Tibial artery (tissue), 4 donors: ENCODE results near the gene PCDHGA1.
"Not testable (repeated sequence)": the region's sequence is repeated elsewhere in the genome, so short reads cannot be mapped to it uniquely, and the experiment has no call there.

Experiments
- DNase-seq, 2 donors: peaks; one replicate each; pipeline ENCODE4 v3.0.0-alpha.2; 2019
- H3K27ac ChIP-seq, 2 donors: fragments of 200-600 bp; sonication (generic) in 1 of 2; 1 replicate in 1 of 2; 2 replicates in 1 of 2; pipeline ENCODE4 v1.5.1; 2018 to 2019; ENCODE audit warnings: mild to moderate bottlenecking in 1 of 2
- H3K27me3 ChIP-seq, 2 donors: fragments of 200-600 bp; sonication (generic) in 1 of 2; one replicate each; pipeline versions ENCODE4 v1.5.1 to v1.6.0; 2016 to 2019
- H3K36me3 ChIP-seq, 3 donors: fragments of 200-600 bp; sonication (generic) in 2 of 3; one replicate each; pipeline ENCODE4 v1.5.1; 2016 to 2019; ENCODE audit warnings: mild to moderate bottlenecking in 2 of 3
- H3K4me1 ChIP-seq, 4 donors: fragments of 200-600 bp; sonication (generic) in 2 of 4; 1 replicate in 3 of 4; 2 replicates in 1 of 4; pipeline ENCODE4 v1.5.1; 2016 to 2019
- H3K4me3 ChIP-seq, 2 donors: fragments of 200-600 bp; sonication (generic) in 1 of 2; 1 replicate in 1 of 2; 2 replicates in 1 of 2; pipeline ENCODE4 v1.5.1; 2018 to 2019; ENCODE audit warnings: mild to moderate bottlenecking in 2 of 2
- H3K9me3 ChIP-seq, 3 donors: fragments of 200-600 bp; sonication (generic) in 1 of 3; one replicate each; pipeline ENCODE4 v1.5.1; 2016 to 2019
- CTCF ChIP-seq, 2 experiments: fragments of 200-600 bp in 1 of 2; fragments of 450-650 bp in 1 of 2; IDR thresholded peaks; one replicate each; pipeline ENCODE4 v1.5.1; 2017 to 2019; ENCODE audit warnings: antibody characterized with exemption in 2 of 2, mild to moderate bottlenecking in 1 of 2, moderate library complexity in 1 of 2
- intact Hi-C: fragments of 100-400 bp; cut with DNase I; formaldehyde crosslinking; loops from one replicate; pipeline ENCODE4 v1.15.0; 2023; ENCODE audit warnings: low total_unique reads

PCDHGA1 gene

GRCh38 chr5:141343953-141344463 lies 13.7 kb downstream of the PCDHGA1 start:
- TF ChIP-seq CTCF (IDR thresholded peaks at IDR 0.05) = no peak
- intact Hi-C loops = no loop called here
- Histone ChIP-seq H3K27ac (no peak overlapping the region), H3K27me3 (no peaks in the 10 kb centered on the region), H3K4me1 (no peaks in the 10 kb centered on the region), H3K9me3 (peaks cover 6 to 99% (median 81%) of the 10 kb centered on the region in 3 donors), H3K4me3 (peak overlapping the region; percentile 5 to 28), H3K36me3 (peaks cover 0 to 36% (median 27%) of the 10 kb centered on the region in 3 donors)
- no peak for DNase-seq

- peaks cover 0 to 32% (median 28%) of the 10 kb centered on the region in 3 donors for H3K36me3 ChIP-seq
- no peaks in the 10 kb centered on the region for H3K4me1 ChIP-seq
- H3K27me3 ChIP-seq = no peaks in the 10 kb centered on the region
- H3K9me3 ChIP-seq = peaks cover 6 to 99% (median 81%) of the 10 kb centered on the region in 3 donors
- DNase-seq = no peak
- TF ChIP-seq CTCF (IDR thresholded peaks at IDR 0.05) = no peak
- no peak overlapping the region for H3K27ac ChIP-seq
- H3K4me3 ChIP-seq = no peak overlapping the region
- intact Hi-C loops = no loop called here
Observed at GRCh38 chr5:141345327-141345726, 15.0 kb downstream of the PCDHGA1 start.

- DNase-seq, H3K27me3 ChIP-seq, H3K4me3 ChIP-seq, H3K4me1 ChIP-seq, intact Hi-C loops, H3K27ac ChIP-seq: not testable (repeated sequence)
- H3K9me3 ChIP-seq = peaks cover 6 to 99% (median 81%) of the 10 kb centered on the region in 3 donors
- H3K36me3 ChIP-seq = peaks cover 0 to 32% (median 26%) of the 10 kb centered on the region in 3 donors
Observed at GRCh38 chr5:141346017-141346416, 15.7 kb downstream of the PCDHGA1 start.

GRCh38 chr5:141349917-141350619 lies 19.8 kb downstream of the PCDHGA1 start, which contains the start of gene PCDHGB1:
Gene PCDHGB1 (plus strand): TSS chr5:141350099. CDS start chr5:141350261, 162 bp downstream.
- TF ChIP-seq CTCF (IDR thresholded peaks at IDR 0.05) = peak; percentile 10 to 23
- Histone ChIP-seq H3K36me3 (peaks cover 0 to 20% (median 13%) of the 10 kb centered on the region in 3 donors), H3K4me3 (peak within 1 kb of the TSS; percentile 20 to 34), H3K27ac (no peak within 1 kb of the TSS), H3K9me3 (peaks cover 3 to 99% (median 87%) of the 10 kb centered on the region in 3 donors), H3K27me3 (peaks cover 0 to 3% of the 10 kb centered on the region in 2 donors), H3K4me1 (no peaks in the 10 kb centered on the region)
- intact Hi-C loops = no loop called here
- DNase-seq = no peak

- H3K9me3 ChIP-seq = peaks cover 0 to 99% (median 87%) of the 10 kb centered on the region in 3 donors
- no peaks in the 10 kb centered on the region for H3K4me1 ChIP-seq
- H3K4me3 ChIP-seq = no peak overlapping the region
- H3K36me3 ChIP-seq = peaks cover 0 to 20% (median 14%) of the 10 kb centered on the region in 3 donors
- peaks cover 0 to 3% of the 10 kb centered on the region in 2 donors for H3K27me3 ChIP-seq
- intact Hi-C loops = no loop called here
- H3K27ac ChIP-seq = no peak overlapping the region
- DNase-seq = no peak
- no peak for TF ChIP-seq CTCF (IDR thresholded peaks at IDR 0.05)
Observed at GRCh38 chr5:141351591-141351990, 21.3 kb downstream of the PCDHGA1 start.

- DNase-seq = no peak
- Histone ChIP-seq H3K27me3 (peaks cover 0 to 3% of the 10 kb centered on the region in 2 donors), H3K4me1 (no peaks in the 10 kb centered on the region), H3K27ac (no peak within 1 kb of the TSS), H3K36me3 (peaks cover 0 to 18% (median 7%) of the 10 kb centered on the region in 3 donors), H3K9me3 (peaks cover 0 to 100% (median 88%) of the 10 kb centered on the region in 3 donors), H3K4me3 (peak within 1 kb of the TSS; percentile 32 to 43)
- no peak for TF ChIP-seq CTCF (IDR thresholded peaks at IDR 0.05)
- intact Hi-C loops = no loop called here
Observed at GRCh38 chr5:141354900-141355469, 24.7 kb downstream of the PCDHGA1 start, which contains the start of gene PCDHGA4. Gene PCDHGA4 (plus strand): TSS chr5:141355021. CDS start chr5:141355108, 87 bp downstream.
